Endothelial cell of umbilical vein (primary cell): ENCODE measurements around the gene MSRB2. TPM values are rescaled to one million over a fixed set of nuclear protein-coding genes. Genes with fewer than 3 reads are reported as not detected.
A peak's percentile ranks its signal among the peaks of the same experiment; 100 is the strongest.

Experiments used
- BruUV-seq: library from RNA; stranded (reverse); fragments of 400-500 nt; replicated peaks from 2 replicates; lab custom pipeline; 2021; lab: Mats Ljungman, UMichigan
- CTCF ChIA-PET: fragments of 300-600, 350-600 bp; sonication (Branson Sonifier 250); formaldehyde crosslinking; loops from one replicate; lab custom pipeline; 2021; ENCODE audit warnings: antibody characterized with exemption, inconsistent platforms; lab: Charles Lee
- POLR2A ChIA-PET: fragments of 300-600, 350-600 bp; sonication (Branson Sonifier 250); formaldehyde crosslinking; loops from one replicate; lab custom pipeline; 2021; ENCODE audit warnings: antibody characterized with exemption, inconsistent platforms; lab: Charles Lee
- DNase-seq: peaks from one replicate; pipeline ENCODE4 v3.0.0-alpha.2; 2011; ENCODE audit warnings: low read depth, low spot score
- FAIRE-seq: peaks from 2 replicates; lab custom pipeline; 2011; peaks lifted over from hg19 to GRCh38; lab: Jason Lieb, UNC
- H2AFZ ChIP-seq: 2 replicates; pipeline ENCODE4 v1.6.0; 2012; ENCODE audit warnings: low read depth, low read length, control low read depth, inconsistent platforms
- H3K27ac ChIP-seq: 2 replicates; pipeline ENCODE4 v1.5.1; 2011; ENCODE audit warnings: low read depth, mild to moderate bottlenecking, control low read depth, low read length, moderate library complexity; ENCODE audit not compliant: insufficient read depth
- H3K27me3 ChIP-seq, 2 experiments: 2 replicates each; pipeline versions ENCODE4 v1.6.0 to v1.6.1; 2011; ENCODE audit warnings: low read length in 2 of 2, mixed read lengths in 1 of 2; ENCODE audit not compliant: control insufficient read depth in 2 of 2, insufficient read depth in 2 of 2
- H3K36me3 ChIP-seq, 2 experiments: 2 replicates in 1 of 2; 3 replicates in 1 of 2; pipeline ENCODE4 v1.5.1; 2011; ENCODE audit warnings: low read length in 2 of 2, mild to moderate bottlenecking in 1 of 2, moderate library complexity in 1 of 2; ENCODE audit not compliant: control insufficient read depth in 2 of 2, insufficient read depth in 2 of 2; ENCODE audit errors: extremely low read depth in 1 of 2
- H3K4me1 ChIP-seq: 3 replicates; pipeline ENCODE4 v1.5.1; 2011; ENCODE audit warnings: mild to moderate bottlenecking, low read length; ENCODE audit not compliant: control insufficient read depth, insufficient read depth; ENCODE audit errors: extremely low read depth
- H3K4me2 ChIP-seq: 2 replicates; pipeline ENCODE4 v1.6.1; 2011; ENCODE audit warnings: low read length, control low read depth, mixed read lengths; ENCODE audit not compliant: insufficient read depth
- H3K4me3 ChIP-seq, 3 experiments: fragments of 200-600 bp in 1 of 3; sonication (generic), shearing (Covaris generic) in 1 of 3; replicated peaks in 1 of 3; 2 replicates each; pipeline ENCODE4 v1.5.1; 2011 to 2016; ENCODE audit warnings: control low read depth in 3 of 3, low read length in 3 of 3, mild to moderate bottlenecking in 2 of 3, inconsistent platforms in 1 of 3, low read depth in 1 of 3, moderate library complexity in 1 of 3; ENCODE audit not compliant: insufficient read depth in 1 of 3
- H3K79me2 ChIP-seq: 2 replicates; pipeline ENCODE4 v1.6.0; 2012; ENCODE audit warnings: low read length, inconsistent platforms; ENCODE audit not compliant: control insufficient read depth, insufficient read depth
- H3K9ac ChIP-seq: replicated peaks from 2 replicates; pipeline ENCODE3; 2011; ENCODE audit warnings: low read length, control low read depth; ENCODE audit not compliant: insufficient read depth; ENCODE audit errors: extremely low read depth
- H3K9me1 ChIP-seq: replicated peaks from 3 replicates; pipeline ENCODE4 v1.6.0; 2011; ENCODE audit warnings: mild to moderate bottlenecking, low read length; ENCODE audit not compliant: control insufficient read depth, insufficient read depth; ENCODE audit errors: extremely low read depth
- H3K9me3 ChIP-seq: replicated peaks from 2 replicates; pipeline ENCODE4 v1.5.1; 2012; ENCODE audit warnings: low read length, inconsistent platforms; ENCODE audit not compliant: control insufficient read depth, insufficient read depth
- H4K20me1 ChIP-seq: replicated peaks from 2 replicates; pipeline ENCODE3; 2011; ENCODE audit warnings: mild to moderate bottlenecking, low read length; ENCODE audit not compliant: control insufficient read depth, insufficient read depth; ENCODE audit errors: extremely low read depth
- EZH2 ChIP-seq: IDR thresholded peaks from 2 replicates; pipeline ENCODE4 v1.6.1; 2012; ENCODE audit warnings: borderline replicate concordance, low read depth, mild to moderate bottlenecking, moderate library complexity, low read length, inconsistent platforms; ENCODE audit not compliant: severe bottlenecking
- FOS ChIP-seq: IDR thresholded peaks from 2 replicates; pipeline ENCODE4 v1.6.1; 2011; ENCODE audit warnings: mild to moderate bottlenecking, low read length, moderate library complexity, borderline replicate concordance; ENCODE audit not compliant: insufficient read depth
- JUN ChIP-seq: IDR thresholded peaks from 2 replicates; pipeline ENCODE4 v1.6.1; 2011; ENCODE audit warnings: borderline replicate concordance, low read depth; ENCODE audit not compliant: insufficient read length, insufficient read depth
- MYC ChIP-seq: IDR thresholded peaks from one replicate; pipeline ENCODE4 v1.6.1; 2011; ENCODE audit warnings: mild to moderate bottlenecking, low read depth, low read length
- POLR2AphosphoS5 ChIP-seq: IDR thresholded peaks from 2 replicates; pipeline ENCODE4 v1.6.1; 2012; ENCODE audit warnings: low read depth, mild to moderate bottlenecking, control low read depth, low read length, moderate library complexity; ENCODE audit not compliant: insufficient read depth
- dilution Hi-C: fragments of 300-500 bp; cut with MboI; formaldehyde crosslinking; loops from one replicate; pipeline ENCODE4 v1.15.0; 2019; ENCODE audit warnings: low sequenced_read_pairs; ENCODE audit not compliant: extremely low pct_ligation_motif_present
- intact Hi-C: fragments of 100-400 bp; cut with micrococcal nuclease; formaldehyde crosslinking; loops from one replicate; pipeline ENCODE4 v1.10.0; 2022
- polyA plus RNA-seq, 4 experiments: library from polyadenylated mRNA; depleted of rRNA in 3 of 4; stranded (reverse) in 3 of 4; unstranded in 1 of 4; fragments of >200 nt; gene quantifications; 2 replicates each; pipeline versions ENCODE4 v1.2.1 to v1.2.3, GENCODE V29; 2011 to 2012; ENCODE audit warnings: missing spikeins in 1 of 4
- total RNA-seq: library from RNA; stranded (reverse); gene quantifications from 2 replicates; pipeline ENCODE4 v1.2.3, GENCODE V29; 2021
- TF ChIP-seq, protein P1 (sequence below): IDR thresholded peaks from 2 replicates; pipeline ENCODE4 v1.6.1; 2011; ENCODE audit not compliant: insufficient read depth, insufficient read length
- TF ChIP-seq, protein P2 (sequence below), 2 donors: IDR thresholded peaks; 1 replicate in 1 of 2; 2 replicates in 1 of 2; pipeline ENCODE4 v1.5.1; 2011; ENCODE audit warnings: low read length in 2 of 2, mild to moderate bottlenecking in 2 of 2, moderate library complexity in 2 of 2, control low read depth in 1 of 2, inconsistent platforms in 1 of 2, low read depth in 1 of 2; ENCODE audit not compliant: insufficient read depth in 1 of 2; ENCODE audit errors: extremely low read depth in 1 of 2

MSRB2 gene
- total and polyA plus RNA-seq, 2 donors (not counting 3 experiments of a cell fraction or from before 2014, with no cell fraction given), result 16.2 to 20.6 TPM

GRCh38 chr10:23067939-23068775, 27.2 kb upstream of the MSRB2 start:
- no peak overlapping the region for H3K4me3 ChIP-seq
- ChIA-PET CTCF (interaction anchor here (0.7 kb wide), 1 partner anchor 1074 kb away, joined by 3 read pairs; no protein-coding TSS in a partner anchor), POLR2A (no interaction called here)
- BruUV-seq, result no TSS peak
- TF ChIP-seq FOS (no peak), POLR2AphosphoS5 (no peak), EZH2 (no peak), MYC (no peak), JUN (no peak)
- TF ChIP-seq, protein P1, sequence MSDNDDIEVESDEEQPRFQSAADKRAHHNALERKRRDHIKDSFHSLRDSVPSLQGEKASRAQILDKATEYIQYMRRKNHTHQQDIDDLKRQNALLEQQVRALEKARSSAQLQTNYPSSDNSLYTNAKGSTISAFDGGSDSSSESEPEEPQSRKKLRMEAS, result no peak
- TF ChIP-seq, protein P2, sequence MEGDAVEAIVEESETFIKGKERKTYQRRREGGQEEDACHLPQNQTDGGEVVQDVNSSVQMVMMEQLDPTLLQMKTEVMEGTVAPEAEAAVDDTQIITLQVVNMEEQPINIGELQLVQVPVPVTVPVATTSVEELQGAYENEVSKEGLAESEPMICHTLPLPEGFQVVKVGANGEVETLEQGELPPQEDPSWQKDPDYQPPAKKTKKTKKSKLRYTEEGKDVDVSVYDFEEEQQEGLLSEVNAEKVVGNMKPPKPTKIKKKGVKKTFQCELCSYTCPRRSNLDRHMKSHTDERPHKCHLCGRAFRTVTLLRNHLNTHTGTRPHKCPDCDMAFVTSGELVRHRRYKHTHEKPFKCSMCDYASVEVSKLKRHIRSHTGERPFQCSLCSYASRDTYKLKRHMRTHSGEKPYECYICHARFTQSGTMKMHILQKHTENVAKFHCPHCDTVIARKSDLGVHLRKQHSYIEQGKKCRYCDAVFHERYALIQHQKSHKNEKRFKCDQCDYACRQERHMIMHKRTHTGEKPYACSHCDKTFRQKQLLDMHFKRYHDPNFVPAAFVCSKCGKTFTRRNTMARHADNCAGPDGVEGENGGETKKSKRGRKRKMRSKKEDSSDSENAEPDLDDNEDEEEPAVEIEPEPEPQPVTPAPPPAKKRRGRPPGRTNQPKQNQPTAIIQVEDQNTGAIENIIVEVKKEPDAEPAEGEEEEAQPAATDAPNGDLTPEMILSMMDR (IDR thresholded peaks at IDR 0.05; ENCODE audit: extremely low read depth in 1 of 2, insufficient read depth in 1 of 2, low read depth in 1 of 2, low read length in 2 of 2), result peak; percentile 70 to 83
- H3K79me2 ChIP-seq, result no peaks in the 10 kb centered on the region
- H3K4me1 ChIP-seq, result no peaks in the 10 kb centered on the region
- dilution Hi-C loops (no loop called here), intact Hi-C loops (loop anchor here (1.0 to 5.0 kb wide), 4 partner anchors 496 to 1989 kb away; no protein-coding TSS in a partner anchor)
- H3K4me2 ChIP-seq, result no peak overlapping the region
- no peak overlapping the region for H3K9ac ChIP-seq
- no peaks in the 10 kb centered on the region for H3K27me3 ChIP-seq
- H3K27ac ChIP-seq, result no peak overlapping the region
- no peaks in the 10 kb centered on the region for H3K36me3 ChIP-seq
- no peaks in the 10 kb centered on the region for H3K9me1 ChIP-seq
- DNase-seq (peak; percentile 65), FAIRE-seq (peak; percentile 67)
- no peak overlapping the region for H2AFZ ChIP-seq
- H4K20me1 ChIP-seq, result no peaks in the 10 kb centered on the region
- H3K9me3 ChIP-seq, result no peaks in the 10 kb centered on the region
